WTC11 (cell line): ENCODE data around the gene FSTL4. TPM values are rescaled to one million over a fixed set of nuclear protein-coding genes. Genes with fewer than 3 reads are reported as not detected.

ENCODE experiments used
- ATAC-seq: fragments of 200-7000 bp; cut with Tn5 transposase; 2 replicates; pipeline ENCODE4 v1.10.0; 2021; ENCODE audit warnings: mild to moderate bottlenecking, moderate library complexity
- CTCF ChIA-PET: fragments of 300-600 bp; sonication (Branson Sonifier 250); formaldehyde crosslinking; loops from one replicate; lab custom pipeline; 2021; ENCODE audit warnings: antibody characterized with exemption; lab: Charles Lee
- POLR2A ChIA-PET: fragments of 350-600 bp; sonication (Branson Sonifier 250); formaldehyde crosslinking; loops from one replicate; lab custom pipeline; 2021; ENCODE audit warnings: antibody characterized with exemption; lab: Charles Lee
- DNase-seq: peaks from one replicate; pipeline ENCODE4 v3.0.0; 2021; ENCODE audit warnings: low spot score
- H3K27ac Mint-ChIP-seq: 2 replicates; pipeline ENCODE4 v1.8.0; 2021; ENCODE audit warnings: mixed read lengths
- H3K27me3 Mint-ChIP-seq: 2 replicates; pipeline ENCODE4 v1.8.0; 2021; ENCODE audit warnings: low read depth, mild to moderate bottlenecking, moderate library complexity, mixed read lengths
- H3K36me3 Mint-ChIP-seq: 2 replicates; pipeline ENCODE4 v1.8.0; 2021; ENCODE audit warnings: mixed read lengths
- H3K4me1 Mint-ChIP-seq: 2 replicates; pipeline ENCODE4 v1.8.0; 2022; ENCODE audit warnings: mixed read lengths
- H3K4me3 Mint-ChIP-seq: 2 replicates; pipeline ENCODE4 v1.8.0; 2021; ENCODE audit warnings: mild to moderate bottlenecking, moderate library complexity, mixed read lengths
- H3K9me3 Mint-ChIP-seq: 2 replicates; pipeline ENCODE4 v1.8.0; 2021; ENCODE audit warnings: mixed read lengths
- ESRRA ChIP-seq: sonication (generic); formaldehyde crosslinking; IDR thresholded peaks from 2 replicates; pipeline ENCODE4 v1.8.1; 2022; ENCODE audit warnings: mild to moderate bottlenecking, missing genetic modification reagents, borderline replicate concordance
- FOXK1 ChIP-seq: sonication (generic); formaldehyde crosslinking; IDR thresholded peaks from 2 replicates; pipeline ENCODE4 v1.8.0; 2022; ENCODE audit warnings: mild to moderate bottlenecking, moderate library complexity, missing genetic modification reagents
- FOXP1 ChIP-seq: sonication (generic); formaldehyde crosslinking; IDR thresholded peaks from 2 replicates; pipeline ENCODE4 v1.8.0; 2022; ENCODE audit warnings: missing genetic modification reagents, mild to moderate bottlenecking, moderate library complexity, borderline replicate concordance
- GTF2I ChIP-seq: fragments of 250-450 bp; sonication (Bioruptor Pico); conservative IDR thresholded peaks from 2 replicates; pipeline ENCODE4 v1.4.0; 2021; ENCODE audit warnings: mild to moderate bottlenecking
- JUN ChIP-seq: sonication (generic); formaldehyde crosslinking; IDR thresholded peaks from 2 replicates; pipeline ENCODE4 v1.8.0; 2023; ENCODE audit warnings: mild to moderate bottlenecking, missing genetic modification reagents
- MXD4 ChIP-seq: fragments of 250-450 bp; sonication (Bioruptor Pico); IDR thresholded peaks from 2 replicates; pipeline ENCODE4 v1.8.0; 2021; ENCODE audit warnings: mild to moderate bottlenecking, moderate library complexity, borderline replicate concordance
- NR3C1 ChIP-seq: sonication (generic); formaldehyde crosslinking; conservative IDR thresholded peaks from 2 replicates; pipeline ENCODE4 v1.8.1; 2023; ENCODE audit warnings: low read depth, mild to moderate bottlenecking, missing genetic modification reagents
- OVOL2 ChIP-seq: fragments of 250-450 bp; sonication (Bioruptor Pico); IDR thresholded peaks from 2 replicates; pipeline ENCODE4 v1.9.0; 2021; ENCODE audit warnings: mild to moderate bottlenecking, borderline replicate concordance
- TCF7 ChIP-seq: sonication (generic); formaldehyde crosslinking; IDR thresholded peaks from 2 replicates; pipeline ENCODE4 v1.8.0; 2022; ENCODE audit warnings: mild to moderate bottlenecking, low read depth, missing genetic modification reagents, moderate library complexity
- TEAD4 ChIP-seq: sonication (generic); formaldehyde crosslinking; IDR thresholded peaks from 2 replicates; pipeline ENCODE4 v1.8.0; 2022; ENCODE audit warnings: mild to moderate bottlenecking, missing genetic modification reagents
- TP53 ChIP-seq: sonication (generic); formaldehyde crosslinking; IDR thresholded peaks from 2 replicates; pipeline ENCODE4 v1.8.1; 2023; ENCODE audit warnings: mild to moderate bottlenecking, missing genetic modification reagents
- ZNF423 ChIP-seq: fragments of 250-450 bp; sonication (Bioruptor Pico); IDR thresholded peaks from 2 replicates; pipeline ENCODE4 v2.1.2; 2022; ENCODE audit warnings: mild to moderate bottlenecking, moderate library complexity
- total RNA-seq: library from RNA; stranded (reverse); gene quantifications from 3 replicates; pipeline ENCODE4 v1.2.3, GENCODE V29; 2021
- TF ChIP-seq, protein P1 (sequence below): sonication (generic); formaldehyde crosslinking; conservative IDR thresholded peaks from 2 replicates; pipeline ENCODE4 v1.8.1; 2022; ENCODE audit warnings: mild to moderate bottlenecking, missing genetic modification reagents
- TF ChIP-seq, protein P2 (sequence below): sonication (generic); formaldehyde crosslinking; IDR thresholded peaks from 2 replicates; pipeline ENCODE4 v1.8.0; 2023; ENCODE audit warnings: missing genetic modification reagents, mild to moderate bottlenecking, borderline replicate concordance
- TF ChIP-seq, protein P3 (sequence below): fragments of 250-450 bp; sonication (Bioruptor Pico); IDR thresholded peaks from 2 replicates; pipeline ENCODE4 v1.9.0; 2021; ENCODE audit warnings: mild to moderate bottlenecking
- TF ChIP-seq, protein P4 (sequence below): sonication (generic); formaldehyde crosslinking; IDR thresholded peaks from 2 replicates; pipeline ENCODE4 v1.8.1; 2022; ENCODE audit warnings: mild to moderate bottlenecking, missing genetic modification reagents, moderate library complexity, borderline replicate concordance
- TF ChIP-seq, protein P5 (sequence below): sonication (generic); formaldehyde crosslinking; IDR thresholded peaks from 2 replicates; pipeline ENCODE4 v1.8.1; 2023; ENCODE audit warnings: mild to moderate bottlenecking, missing genetic modification reagents
- TF ChIP-seq, protein P6 (sequence below): sonication (generic); formaldehyde crosslinking; IDR thresholded peaks from 2 replicates; pipeline ENCODE4 v1.8.0; 2023; ENCODE audit warnings: missing genetic modification reagents

FSTL4 gene
- total RNA-seq, 1 experiment from 2014 or later: 6.1 TPM

DNA sequence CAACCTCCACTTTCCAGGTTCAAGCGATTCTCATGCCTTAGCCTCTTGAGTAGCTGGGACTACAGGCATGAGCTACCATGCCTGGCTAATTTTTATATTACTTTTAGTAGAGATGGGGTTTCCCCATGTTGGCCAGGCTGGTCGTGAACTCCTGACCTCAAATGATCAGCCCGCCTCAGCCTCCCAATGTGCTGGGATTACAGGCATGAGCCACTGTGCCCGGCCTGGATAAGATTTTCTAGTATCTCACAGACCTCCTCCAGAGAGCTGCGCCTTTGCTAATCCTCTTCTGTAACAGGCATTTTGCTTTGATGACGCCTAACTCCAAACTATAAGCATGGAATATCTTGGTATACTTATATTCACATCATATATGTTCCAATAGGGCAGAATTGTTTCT lies 99.4 kb downstream of the FSTL4 start (continued):
- no peak for TF ChIP-seq MXD4
- TF ChIP-seq GTF2I (CRISPR knock-in tag): no peak

DNA sequence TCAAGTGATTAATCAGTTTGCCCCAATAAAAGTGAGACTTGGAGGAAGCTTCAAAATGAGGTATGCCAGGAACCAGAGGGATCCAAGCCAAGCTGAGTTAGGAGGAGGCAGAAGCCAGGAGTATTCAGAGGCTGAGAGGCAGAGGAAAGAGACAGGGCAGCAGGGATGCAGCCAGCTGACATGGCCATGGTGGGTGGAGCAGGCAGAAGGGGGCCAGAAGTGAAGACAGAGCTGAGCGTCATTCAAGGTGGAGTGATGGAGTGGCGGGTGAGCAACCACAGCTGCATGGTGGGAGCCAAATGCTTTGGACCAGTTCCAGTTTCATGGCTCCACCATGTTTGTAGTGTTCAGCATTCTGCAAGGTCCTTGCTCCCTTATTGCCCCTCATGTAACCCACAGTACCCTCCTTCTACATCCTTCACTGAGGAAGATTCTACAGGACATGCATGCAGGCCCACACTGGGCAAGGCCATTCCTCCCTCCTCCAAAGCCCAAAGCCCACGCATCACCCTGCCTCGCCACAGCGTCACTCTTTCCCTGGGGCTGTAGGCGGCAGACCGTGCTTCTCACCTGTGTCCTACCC lies 100.6 kb downstream of the FSTL4 start:
- peaks cover 6% of the 10 kb centered on the region for H3K4me1 Mint-ChIP-seq
- DNase-seq (no peak), ATAC-seq (no peak)
- H3K36me3 Mint-ChIP-seq: no peaks in the 10 kb centered on the region
- TF ChIP-seq JUN (CRISPR knock-in tag) (no peak), FOXP1 (CRISPR knock-in tag) (no peak), ESRRA (CRISPR knock-in tag) (no peak), FOXK1 (CRISPR knock-in tag) (no peak), TP53 (CRISPR knock-in tag) (no peak), NR3C1 (CRISPR knock-in tag) (no peak), MXD4 (no peak), TEAD4 (CRISPR knock-in tag) (no peak)
- TF ChIP-seq, protein P1, sequence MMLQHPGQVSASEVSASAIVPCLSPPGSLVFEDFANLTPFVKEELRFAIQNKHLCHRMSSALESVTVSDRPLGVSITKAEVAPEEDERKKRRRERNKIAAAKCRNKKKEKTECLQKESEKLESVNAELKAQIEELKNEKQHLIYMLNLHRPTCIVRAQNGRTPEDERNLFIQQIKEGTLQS: no peak
- TF ChIP-seq, protein P2, sequence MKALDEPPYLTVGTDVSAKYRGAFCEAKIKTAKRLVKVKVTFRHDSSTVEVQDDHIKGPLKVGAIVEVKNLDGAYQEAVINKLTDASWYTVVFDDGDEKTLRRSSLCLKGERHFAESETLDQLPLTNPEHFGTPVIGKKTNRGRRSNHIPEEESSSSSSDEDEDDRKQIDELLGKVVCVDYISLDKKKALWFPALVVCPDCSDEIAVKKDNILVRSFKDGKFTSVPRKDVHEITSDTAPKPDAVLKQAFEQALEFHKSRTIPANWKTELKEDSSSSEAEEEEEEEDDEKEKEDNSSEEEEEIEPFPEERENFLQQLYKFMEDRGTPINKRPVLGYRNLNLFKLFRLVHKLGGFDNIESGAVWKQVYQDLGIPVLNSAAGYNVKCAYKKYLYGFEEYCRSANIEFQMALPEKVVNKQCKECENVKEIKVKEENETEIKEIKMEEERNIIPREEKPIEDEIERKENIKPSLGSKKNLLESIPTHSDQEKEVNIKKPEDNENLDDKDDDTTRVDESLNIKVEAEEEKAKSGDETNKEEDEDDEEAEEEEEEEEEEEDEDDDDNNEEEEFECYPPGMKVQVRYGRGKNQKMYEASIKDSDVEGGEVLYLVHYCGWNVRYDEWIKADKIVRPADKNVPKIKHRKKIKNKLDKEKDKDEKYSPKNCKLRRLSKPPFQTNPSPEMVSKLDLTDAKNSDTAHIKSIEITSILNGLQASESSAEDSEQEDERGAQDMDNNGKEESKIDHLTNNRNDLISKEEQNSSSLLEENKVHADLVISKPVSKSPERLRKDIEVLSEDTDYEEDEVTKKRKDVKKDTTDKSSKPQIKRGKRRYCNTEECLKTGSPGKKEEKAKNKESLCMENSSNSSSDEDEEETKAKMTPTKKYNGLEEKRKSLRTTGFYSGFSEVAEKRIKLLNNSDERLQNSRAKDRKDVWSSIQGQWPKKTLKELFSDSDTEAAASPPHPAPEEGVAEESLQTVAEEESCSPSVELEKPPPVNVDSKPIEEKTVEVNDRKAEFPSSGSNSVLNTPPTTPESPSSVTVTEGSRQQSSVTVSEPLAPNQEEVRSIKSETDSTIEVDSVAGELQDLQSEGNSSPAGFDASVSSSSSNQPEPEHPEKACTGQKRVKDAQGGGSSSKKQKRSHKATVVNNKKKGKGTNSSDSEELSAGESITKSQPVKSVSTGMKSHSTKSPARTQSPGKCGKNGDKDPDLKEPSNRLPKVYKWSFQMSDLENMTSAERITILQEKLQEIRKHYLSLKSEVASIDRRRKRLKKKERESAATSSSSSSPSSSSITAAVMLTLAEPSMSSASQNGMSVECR (CRISPR knock-in tag): no peak
- TF ChIP-seq, protein P3, sequence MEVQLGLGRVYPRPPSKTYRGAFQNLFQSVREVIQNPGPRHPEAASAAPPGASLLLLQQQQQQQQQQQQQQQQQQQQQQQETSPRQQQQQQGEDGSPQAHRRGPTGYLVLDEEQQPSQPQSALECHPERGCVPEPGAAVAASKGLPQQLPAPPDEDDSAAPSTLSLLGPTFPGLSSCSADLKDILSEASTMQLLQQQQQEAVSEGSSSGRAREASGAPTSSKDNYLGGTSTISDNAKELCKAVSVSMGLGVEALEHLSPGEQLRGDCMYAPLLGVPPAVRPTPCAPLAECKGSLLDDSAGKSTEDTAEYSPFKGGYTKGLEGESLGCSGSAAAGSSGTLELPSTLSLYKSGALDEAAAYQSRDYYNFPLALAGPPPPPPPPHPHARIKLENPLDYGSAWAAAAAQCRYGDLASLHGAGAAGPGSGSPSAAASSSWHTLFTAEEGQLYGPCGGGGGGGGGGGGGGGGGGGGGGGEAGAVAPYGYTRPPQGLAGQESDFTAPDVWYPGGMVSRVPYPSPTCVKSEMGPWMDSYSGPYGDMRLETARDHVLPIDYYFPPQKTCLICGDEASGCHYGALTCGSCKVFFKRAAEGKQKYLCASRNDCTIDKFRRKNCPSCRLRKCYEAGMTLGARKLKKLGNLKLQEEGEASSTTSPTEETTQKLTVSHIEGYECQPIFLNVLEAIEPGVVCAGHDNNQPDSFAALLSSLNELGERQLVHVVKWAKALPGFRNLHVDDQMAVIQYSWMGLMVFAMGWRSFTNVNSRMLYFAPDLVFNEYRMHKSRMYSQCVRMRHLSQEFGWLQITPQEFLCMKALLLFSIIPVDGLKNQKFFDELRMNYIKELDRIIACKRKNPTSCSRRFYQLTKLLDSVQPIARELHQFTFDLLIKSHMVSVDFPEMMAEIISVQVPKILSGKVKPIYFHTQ (CRISPR knock-in tag): no peak
- no peaks in the 10 kb centered on the region for H3K9me3 Mint-ChIP-seq
- ChIA-PET CTCF (no interaction called here), POLR2A (no interaction called here)
- H3K27ac Mint-ChIP-seq: no peak overlapping the region
- H3K27me3 Mint-ChIP-seq: no peaks in the 10 kb centered on the region
- H3K4me3 Mint-ChIP-seq: no peak overlapping the region

DNA sequence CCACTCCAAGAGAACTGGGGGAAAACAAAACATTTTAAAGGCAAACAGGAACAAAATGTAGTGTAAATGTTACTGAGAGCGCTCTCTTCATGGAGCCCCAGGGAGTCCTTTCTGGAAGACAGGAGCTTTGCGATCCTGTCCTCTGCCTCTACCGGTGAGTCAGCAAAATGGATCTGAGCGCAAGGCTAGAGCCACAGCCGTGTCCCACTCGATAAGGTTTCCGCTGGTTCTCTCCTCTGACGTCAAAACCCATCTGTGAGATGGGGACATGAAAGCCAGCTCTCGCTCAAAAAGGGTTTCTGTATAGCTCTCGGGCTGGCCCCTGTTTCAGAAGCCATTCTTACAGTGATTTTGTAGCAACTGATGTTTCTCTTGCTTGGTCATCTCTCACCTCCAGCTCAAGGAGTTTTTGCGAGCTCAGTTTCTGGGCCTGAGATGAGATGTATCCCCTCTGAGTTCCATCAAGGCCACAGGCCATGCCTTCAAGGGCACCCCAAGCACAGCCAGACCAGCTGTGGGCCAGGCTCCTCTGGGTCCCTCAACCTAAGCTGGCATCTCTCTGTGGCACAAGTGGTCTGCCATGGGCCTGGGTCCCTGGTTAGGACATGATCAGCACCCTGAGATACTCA lies 101.6 kb downstream of the FSTL4 start:
- ATAC-seq (no peak), DNase-seq (no peak)
- ChIA-PET POLR2A (no interaction called here), CTCF (no interaction called here)
- H3K9me3 Mint-ChIP-seq: no peaks in the 10 kb centered on the region
- H3K36me3 Mint-ChIP-seq: no peaks in the 10 kb centered on the region
- H3K27me3 Mint-ChIP-seq: no peaks in the 10 kb centered on the region
- H3K4me3 Mint-ChIP-seq: no peak overlapping the region
- TF ChIP-seq TCF7 (CRISPR knock-in tag) (no peak), ZNF423 (CRISPR knock-in tag) (no peak), TEAD4 (CRISPR knock-in tag) (no peak), OVOL2 (CRISPR knock-in tag) (no peak)
- TF ChIP-seq, protein P1: no peak
- TF ChIP-seq, protein P4, sequence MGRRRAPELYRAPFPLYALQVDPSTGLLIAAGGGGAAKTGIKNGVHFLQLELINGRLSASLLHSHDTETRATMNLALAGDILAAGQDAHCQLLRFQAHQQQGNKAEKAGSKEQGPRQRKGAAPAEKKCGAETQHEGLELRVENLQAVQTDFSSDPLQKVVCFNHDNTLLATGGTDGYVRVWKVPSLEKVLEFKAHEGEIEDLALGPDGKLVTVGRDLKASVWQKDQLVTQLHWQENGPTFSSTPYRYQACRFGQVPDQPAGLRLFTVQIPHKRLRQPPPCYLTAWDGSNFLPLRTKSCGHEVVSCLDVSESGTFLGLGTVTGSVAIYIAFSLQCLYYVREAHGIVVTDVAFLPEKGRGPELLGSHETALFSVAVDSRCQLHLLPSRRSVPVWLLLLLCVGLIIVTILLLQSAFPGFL (CRISPR knock-in tag): no peak
- TF ChIP-seq, protein P5, sequence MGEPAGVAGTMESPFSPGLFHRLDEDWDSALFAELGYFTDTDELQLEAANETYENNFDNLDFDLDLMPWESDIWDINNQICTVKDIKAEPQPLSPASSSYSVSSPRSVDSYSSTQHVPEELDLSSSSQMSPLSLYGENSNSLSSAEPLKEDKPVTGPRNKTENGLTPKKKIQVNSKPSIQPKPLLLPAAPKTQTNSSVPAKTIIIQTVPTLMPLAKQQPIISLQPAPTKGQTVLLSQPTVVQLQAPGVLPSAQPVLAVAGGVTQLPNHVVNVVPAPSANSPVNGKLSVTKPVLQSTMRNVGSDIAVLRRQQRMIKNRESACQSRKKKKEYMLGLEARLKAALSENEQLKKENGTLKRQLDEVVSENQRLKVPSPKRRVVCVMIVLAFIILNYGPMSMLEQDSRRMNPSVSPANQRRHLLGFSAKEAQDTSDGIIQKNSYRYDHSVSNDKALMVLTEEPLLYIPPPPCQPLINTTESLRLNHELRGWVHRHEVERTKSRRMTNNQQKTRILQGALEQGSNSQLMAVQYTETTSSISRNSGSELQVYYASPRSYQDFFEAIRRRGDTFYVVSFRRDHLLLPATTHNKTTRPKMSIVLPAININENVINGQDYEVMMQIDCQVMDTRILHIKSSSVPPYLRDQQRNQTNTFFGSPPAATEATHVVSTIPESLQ: no peak
- TF ChIP-seq, protein P6, sequence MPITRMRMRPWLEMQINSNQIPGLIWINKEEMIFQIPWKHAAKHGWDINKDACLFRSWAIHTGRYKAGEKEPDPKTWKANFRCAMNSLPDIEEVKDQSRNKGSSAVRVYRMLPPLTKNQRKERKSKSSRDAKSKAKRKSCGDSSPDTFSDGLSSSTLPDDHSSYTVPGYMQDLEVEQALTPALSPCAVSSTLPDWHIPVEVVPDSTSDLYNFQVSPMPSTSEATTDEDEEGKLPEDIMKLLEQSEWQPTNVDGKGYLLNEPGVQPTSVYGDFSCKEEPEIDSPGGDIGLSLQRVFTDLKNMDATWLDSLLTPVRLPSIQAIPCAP (CRISPR knock-in tag): no peak
- peaks cover 6% of the 10 kb centered on the region for H3K4me1 Mint-ChIP-seq
- H3K27ac Mint-ChIP-seq: no peak overlapping the region
